Bronchial epithelial cell (primary cell): ENCODE data around the gene EDN2. TPM values are rescaled to one million over a fixed set of nuclear protein-coding genes. Genes with fewer than 3 reads are reported as not detected.

Experiments used
- DNase-seq: peaks from one replicate; pipeline ENCODE4 v3.0.0-alpha.2; 2010; ENCODE audit warnings: low read depth
- FAIRE-seq: peaks from 2 replicates; lab custom pipeline; 2011; peaks lifted over from hg19 to GRCh38; lab: Jason Lieb, UNC
- H3K27me3 ChIP-seq: 2 replicates; pipeline ENCODE4 v1.5.1; 2011; ENCODE audit warnings: low read length; ENCODE audit not compliant: control insufficient read depth, insufficient read depth
- H3K36me3 ChIP-seq: 2 replicates; pipeline ENCODE4 v1.5.1; 2011; ENCODE audit warnings: low read length; ENCODE audit not compliant: control insufficient read depth, insufficient read depth
- H3K4me3 ChIP-seq: 2 replicates; pipeline ENCODE4 v1.5.1; 2011; ENCODE audit warnings: mild to moderate bottlenecking, low read depth, low read length, control low read depth
- CTCF ChIP-seq: IDR thresholded peaks from 2 replicates; pipeline ENCODE4 v1.5.1; 2011; ENCODE audit warnings: mild to moderate bottlenecking, moderate library complexity, low read length, control low read depth, inconsistent platforms; ENCODE audit not compliant: insufficient read depth, severe bottlenecking
- total RNA-seq: library from RNA; depleted of rRNA; stranded (reverse); fragments of >200 nt; gene quantifications from 2 replicates; pipeline ENCODE4 v1.2.1, GENCODE V29; 2014

The EDN2 gene
- total RNA-seq = 1.6 and 13.3 TPM in 2 replicates

- peaks cover 4% of the 10 kb centered on the region for H3K27me3 ChIP-seq
- peak within 1 kb of the TSS; percentile 31 for H3K4me3 ChIP-seq
- FAIRE-seq (no peak), DNase-seq (peak; percentile 46)
- TF ChIP-seq CTCF = peak; percentile 38
- H3K36me3 ChIP-seq = no peaks in the 10 kb centered on the region
These were observed at the start of gene EDN2 for GRCh38 chr1:41484402-41485241. Gene EDN2, minus strand, starts transcription at chr1:41484683. Its CDS starts 82 bp downstream, at chr1:41484601.

- no peak for TF ChIP-seq CTCF
- peaks cover 2% of the 10 kb centered on the region for H3K27me3 ChIP-seq
- no peak for DNase-seq
- no peak for FAIRE-seq
- H3K36me3 ChIP-seq = no peaks in the 10 kb centered on the region
- H3K4me3 ChIP-seq = no peak overlapping the region
These were observed 49.2 kb upstream of the EDN2 start for GRCh38 chr1:41533731-41534080.

GRCh38 chr1:41533016-41533730, 48.7 kb upstream of the EDN2 start:
- no peak for TF ChIP-seq CTCF
- FAIRE-seq = no peak
- Histone ChIP-seq H3K4me3 (no peak overlapping the region), H3K27me3 (peaks cover 2% of the 10 kb centered on the region), H3K36me3 (no peaks in the 10 kb centered on the region)
- no peak for DNase-seq

- DNase-seq = no peak
- H3K4me3 ChIP-seq = no peak overlapping the region
- no peak for TF ChIP-seq CTCF
- no peaks in the 10 kb centered on the region for H3K36me3 ChIP-seq
- H3K27me3 ChIP-seq = peaks cover 2% of the 10 kb centered on the region
- no peak for FAIRE-seq
These were observed 47.9 kb upstream of the EDN2 start for GRCh38 chr1:41532206-41532975.

- DNase-seq = no peak
- FAIRE-seq = no peak
- peaks cover 2% of the 10 kb centered on the region for H3K27me3 ChIP-seq
- no peak overlapping the region for H3K4me3 ChIP-seq
- TF ChIP-seq CTCF = no peak
- H3K36me3 ChIP-seq = no peaks in the 10 kb centered on the region
These were observed 45.9 kb upstream of the EDN2 start for GRCh38 chr1:41530411-41530810.
